ENCODE results near the gene ALPI. TPM values are rescaled to one million over a fixed set of nuclear protein-coding genes. Genes with fewer than 3 reads are reported as not detected.
A peak's percentile ranks its signal among the peaks of the same experiment; 100 is the strongest.

ALPI gene
- total RNA-seq, 1 donor from 2014 or later: 0.71 TPM

DNA sequence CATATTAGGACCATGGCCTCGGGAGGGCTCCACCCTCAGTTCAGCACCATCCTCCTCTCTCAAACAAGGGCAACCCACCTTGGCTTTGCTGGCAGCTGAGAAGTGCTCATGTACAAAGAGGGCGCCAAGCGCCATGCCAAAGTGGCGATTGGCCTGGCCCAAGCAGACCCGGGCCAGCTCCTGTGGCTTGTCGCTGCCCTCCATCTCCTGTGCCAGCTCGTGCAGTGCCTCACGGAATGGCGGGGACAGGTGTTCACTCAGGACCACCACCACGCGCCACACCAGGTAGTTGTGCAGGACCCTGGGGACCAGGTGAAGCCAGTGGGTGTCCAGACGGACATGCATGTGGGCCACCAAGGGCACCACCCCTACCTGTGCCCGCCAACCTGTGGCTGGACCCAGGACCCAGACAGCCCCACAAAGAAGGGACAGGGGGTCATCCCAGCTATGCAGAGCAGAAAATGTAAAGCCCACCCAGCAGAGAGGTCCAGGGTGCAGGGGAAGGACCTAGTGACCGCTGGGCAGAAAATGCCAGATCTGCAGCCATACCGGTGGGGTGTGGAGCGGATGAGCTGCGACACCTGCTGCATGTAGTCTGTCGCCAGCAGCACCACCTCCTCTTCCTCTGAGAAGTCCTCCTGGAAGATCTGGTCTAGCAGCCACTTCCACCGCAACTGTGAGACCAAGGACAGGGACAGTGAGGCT, 28.1 kb downstream of the ALPI start:
- DNase-seq (ENCODE audit: low spot score): no peak

DNA sequence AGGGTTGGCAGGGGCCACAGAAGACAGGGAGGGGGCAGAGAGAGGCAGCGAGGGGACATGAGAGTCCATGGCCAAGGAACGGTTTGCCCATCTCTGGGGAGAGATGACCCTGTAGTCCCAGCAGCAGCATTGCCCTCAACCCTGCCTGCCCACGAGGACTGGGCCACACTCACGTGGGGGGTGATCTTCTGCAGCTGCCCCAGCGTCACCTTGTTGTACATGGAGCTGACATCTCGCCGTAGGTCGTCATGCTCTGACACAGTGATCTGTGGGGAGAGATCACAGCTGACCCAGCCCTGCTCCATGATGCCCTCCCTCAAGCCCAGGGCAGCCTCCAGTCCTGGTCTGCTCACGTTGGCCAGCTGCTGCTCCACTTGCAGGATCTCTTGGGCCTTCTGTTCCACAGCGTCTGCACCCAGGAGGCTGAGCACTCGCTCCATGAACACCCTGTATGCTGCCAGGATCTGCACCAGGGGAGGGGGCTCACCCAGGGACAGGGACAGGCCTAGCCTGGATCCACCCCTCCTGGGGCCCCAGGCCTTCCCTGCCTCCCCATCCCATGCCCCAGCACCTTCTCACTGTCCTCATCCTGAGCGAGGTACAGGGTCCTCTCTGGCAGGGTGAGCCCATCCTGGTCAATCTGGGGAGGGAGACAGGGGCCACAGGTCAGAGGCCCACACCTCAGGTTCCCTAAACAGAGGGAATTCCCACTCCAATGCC, 28.8 kb downstream of the ALPI start:
- DNase-seq (ENCODE audit: low spot score): no peak

DNA sequence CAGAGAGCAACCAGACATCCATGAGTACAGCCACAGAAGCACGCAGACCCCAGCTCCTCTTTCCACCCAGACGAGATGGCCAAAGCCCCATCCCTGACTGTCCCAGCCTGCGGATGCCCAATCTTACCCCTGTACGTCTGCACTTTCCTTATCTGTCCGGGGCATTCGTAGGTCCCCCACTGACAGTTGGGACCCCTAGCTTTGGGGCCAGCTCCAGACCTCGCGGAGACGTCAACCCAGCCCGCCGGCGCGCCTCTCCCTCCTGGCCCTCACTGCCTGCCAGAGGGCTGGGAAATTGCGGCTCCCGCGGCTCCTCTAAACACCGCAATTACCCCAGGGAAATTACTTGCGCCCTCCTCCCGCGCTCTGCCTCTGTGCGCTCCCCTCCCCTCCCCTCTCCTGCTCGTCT, 29.4 kb downstream of the ALPI start:
- peak; percentile 77 for DNase-seq (ENCODE audit: low spot score)

GRCh38 chr2:232485757-232486557, 30.0 kb downstream of the ALPI start:
- DNase-seq (ENCODE audit: low spot score): no peak

- no peak for DNase-seq (ENCODE audit: low spot score)
Measured at GRCh38 chr2:232486558-232487384, 30.8 kb downstream of the ALPI start.

- no peak for DNase-seq (ENCODE audit: low spot score)
Measured at GRCh38 chr2:232487385-232488096, 31.6 kb downstream of the ALPI start, which contains the start of gene ECEL1. Gene ECEL1, minus strand, starts transcription at chr2:232487834. Its CDS starts 1,181 bp downstream, at chr2:232486653.

- DNase-seq (ENCODE audit: low spot score): no peak
Measured at GRCh38 chr2:232488097-232488711, 32.3 kb downstream of the ALPI start.

DNA sequence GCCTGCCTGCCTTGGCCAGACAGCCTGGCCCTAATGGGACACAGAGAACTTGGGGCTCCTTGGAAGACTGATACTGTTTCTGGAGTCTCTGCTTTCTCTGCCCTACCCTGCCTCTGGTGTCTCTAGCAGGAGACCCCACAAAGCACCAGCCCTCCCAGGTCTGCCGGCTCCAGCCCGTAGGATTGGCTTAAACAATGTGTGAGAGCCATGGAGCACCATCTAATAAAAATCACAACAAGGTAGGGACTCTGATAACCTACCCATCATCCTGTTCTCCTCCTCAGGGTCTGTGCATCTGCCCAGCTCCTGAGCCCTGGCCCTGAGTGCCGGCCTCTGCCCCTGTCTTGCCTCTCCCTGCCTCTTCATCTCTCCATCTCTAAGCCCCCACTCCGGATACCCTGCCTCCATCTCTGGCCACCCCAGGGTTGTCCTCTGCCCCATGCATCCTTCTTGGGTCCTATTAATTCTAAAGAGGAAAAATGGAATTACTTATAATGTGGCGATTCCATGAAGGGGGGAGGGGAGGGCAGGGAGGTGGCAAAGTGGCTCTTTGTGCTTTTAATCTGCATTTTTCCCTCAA, 32.9 kb downstream of the ALPI start:
- no peak for DNase-seq (ENCODE audit: low spot score)

DNA sequence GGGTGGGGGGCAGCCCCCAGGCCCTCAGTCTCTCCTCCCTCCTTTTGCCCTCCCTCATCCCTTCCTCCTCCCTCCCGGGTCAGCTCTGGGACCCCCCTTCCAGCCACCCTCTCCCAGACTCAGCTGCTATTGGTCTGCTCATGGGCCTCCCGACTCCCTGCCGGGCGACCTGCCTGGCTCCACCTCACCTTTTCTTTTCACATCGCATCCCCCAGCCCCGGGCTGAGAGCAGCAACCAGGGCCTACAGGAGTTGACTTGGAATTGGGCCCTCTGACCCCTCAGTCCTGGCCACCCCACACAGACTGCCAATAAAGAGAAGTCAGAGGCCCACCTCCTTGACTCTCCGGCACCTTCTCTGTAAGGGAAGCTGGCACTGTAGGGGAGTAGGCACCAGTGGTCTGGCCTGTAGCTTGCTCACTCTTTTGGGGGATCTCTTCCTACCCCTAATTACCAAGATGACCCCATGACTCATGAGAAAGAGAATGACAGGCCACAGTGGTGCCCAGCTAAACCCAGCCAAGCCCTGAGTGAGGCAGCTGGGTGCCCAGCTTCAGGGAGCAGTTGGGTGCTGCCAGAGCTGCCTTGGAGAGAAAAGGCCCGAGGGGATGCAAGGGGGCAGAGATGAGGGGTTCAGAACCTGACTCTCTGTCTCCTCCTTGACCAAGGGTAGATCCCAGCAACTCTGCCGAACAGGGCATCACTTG, 33.7 kb downstream of the ALPI start:
- DNase-seq (ENCODE audit: low spot score): no peak

DNA sequence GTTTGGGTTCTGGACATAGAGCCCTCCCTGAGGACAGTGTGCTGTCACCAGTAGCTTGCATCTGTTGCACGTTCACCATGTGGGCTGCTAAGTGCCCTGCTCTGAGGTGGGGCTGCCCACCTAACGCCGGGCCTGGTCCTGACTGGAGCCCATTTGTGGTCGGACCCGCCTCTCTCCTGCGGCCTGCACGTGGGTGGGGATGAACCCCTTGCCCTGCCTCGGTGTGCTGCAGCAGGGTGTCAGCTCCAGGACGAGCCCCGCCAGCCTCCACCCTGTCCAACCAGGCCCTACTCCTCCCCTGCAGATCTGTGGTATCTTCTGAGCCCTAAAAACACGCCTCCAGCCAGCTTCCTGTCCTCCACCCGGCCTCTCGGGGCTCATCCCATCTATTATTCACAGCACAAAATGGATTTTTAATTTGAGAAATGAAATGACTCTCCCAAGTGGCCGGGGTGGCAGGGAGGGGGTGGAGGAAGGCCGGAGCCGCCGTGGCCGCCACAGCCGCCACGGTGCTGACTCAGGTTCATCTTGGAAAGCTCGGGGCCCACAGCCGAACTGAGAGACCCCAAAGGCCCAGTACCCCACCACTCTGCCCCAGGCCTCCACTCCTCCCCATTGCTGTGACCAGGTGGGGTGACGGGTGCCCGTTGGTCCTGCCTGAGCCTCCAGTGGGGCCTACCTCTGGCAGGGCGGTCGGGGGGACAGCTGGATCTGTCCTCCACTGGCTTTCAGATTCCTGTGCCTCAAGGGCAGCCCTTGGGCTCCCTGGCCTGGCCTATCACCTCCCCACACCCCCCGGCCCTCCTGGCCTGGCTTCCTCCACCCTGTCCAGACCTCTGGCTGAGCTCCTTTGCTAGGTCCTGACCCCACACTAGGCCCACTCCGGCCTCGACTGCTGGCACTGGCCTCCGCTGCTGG, 34.5 kb downstream of the ALPI start:
- DNase-seq (ENCODE audit: low spot score): no peak

DNA sequence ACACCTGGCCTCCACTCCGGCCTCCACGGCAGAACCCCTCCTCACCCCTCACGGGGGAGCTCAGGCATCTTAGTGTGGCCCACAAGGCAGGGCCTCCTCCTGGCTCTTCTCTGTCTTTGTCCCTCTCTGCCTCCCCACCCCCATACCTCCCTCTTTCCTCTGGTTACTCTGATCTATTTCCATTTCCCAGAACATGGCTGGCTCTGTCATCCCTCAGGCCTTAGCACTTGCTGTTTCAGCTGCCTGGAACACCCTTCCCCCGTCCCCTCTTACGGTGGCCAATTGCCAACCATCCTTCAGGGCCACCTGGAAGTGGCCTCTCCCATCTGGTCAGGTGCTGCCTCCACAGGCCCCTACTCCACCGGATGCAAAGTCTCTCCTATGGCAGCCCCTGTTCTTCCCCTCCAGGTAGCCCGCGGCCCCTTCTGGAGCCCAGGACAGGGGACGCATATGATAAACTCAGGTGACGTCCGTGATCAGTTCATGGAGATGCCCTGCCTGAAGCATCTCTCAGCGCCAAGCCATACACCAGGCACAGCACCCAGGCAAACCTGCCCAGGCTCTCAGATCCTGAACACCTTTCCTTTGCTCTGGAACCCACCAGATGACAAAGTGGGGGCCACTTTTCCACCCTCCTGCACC, 35.3 kb downstream of the ALPI start:
- DNase-seq (ENCODE audit: low spot score): no peak

GRCh38 chr2:232492236-232492848, 36.4 kb downstream of the ALPI start:
- DNase-seq (ENCODE audit: low spot score): no peak

DNA sequence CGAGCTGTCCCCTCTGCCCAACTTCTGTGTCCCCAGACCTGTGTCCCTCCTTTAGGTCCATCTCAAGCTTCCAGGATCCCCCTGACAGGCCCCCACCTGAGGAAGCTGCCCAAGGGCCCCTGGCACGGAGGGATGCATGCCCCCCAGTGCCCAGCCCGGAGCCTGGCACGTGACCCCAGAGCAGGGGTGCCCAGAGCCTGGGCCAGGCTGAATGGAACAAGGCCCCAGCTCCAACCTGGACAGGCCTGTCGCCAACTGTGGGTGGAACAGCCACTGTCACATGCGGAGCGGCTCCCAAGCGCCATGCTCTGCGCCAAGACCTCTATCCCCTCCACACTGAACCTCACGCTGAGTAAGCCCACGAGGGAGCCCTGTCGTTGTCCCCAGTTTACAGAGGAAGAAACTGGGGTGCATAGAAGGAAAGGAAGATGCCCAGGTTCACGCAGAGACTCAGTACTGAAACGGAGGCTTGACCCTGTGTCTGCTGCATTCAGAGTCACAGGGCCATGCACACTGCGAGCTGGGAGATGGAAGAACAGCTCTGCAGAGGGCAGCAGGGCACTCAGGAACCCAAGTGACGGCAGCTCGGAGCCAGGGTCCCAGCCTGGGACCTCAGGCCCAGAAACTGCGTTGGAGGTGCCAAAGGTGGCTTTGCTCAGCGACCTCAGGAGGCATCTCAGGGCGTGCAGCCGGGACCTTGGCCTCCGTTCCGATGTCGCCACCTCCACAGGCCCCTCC, 37.2 kb downstream of the ALPI start:
- no peak for DNase-seq (ENCODE audit: low spot score)

DNA sequence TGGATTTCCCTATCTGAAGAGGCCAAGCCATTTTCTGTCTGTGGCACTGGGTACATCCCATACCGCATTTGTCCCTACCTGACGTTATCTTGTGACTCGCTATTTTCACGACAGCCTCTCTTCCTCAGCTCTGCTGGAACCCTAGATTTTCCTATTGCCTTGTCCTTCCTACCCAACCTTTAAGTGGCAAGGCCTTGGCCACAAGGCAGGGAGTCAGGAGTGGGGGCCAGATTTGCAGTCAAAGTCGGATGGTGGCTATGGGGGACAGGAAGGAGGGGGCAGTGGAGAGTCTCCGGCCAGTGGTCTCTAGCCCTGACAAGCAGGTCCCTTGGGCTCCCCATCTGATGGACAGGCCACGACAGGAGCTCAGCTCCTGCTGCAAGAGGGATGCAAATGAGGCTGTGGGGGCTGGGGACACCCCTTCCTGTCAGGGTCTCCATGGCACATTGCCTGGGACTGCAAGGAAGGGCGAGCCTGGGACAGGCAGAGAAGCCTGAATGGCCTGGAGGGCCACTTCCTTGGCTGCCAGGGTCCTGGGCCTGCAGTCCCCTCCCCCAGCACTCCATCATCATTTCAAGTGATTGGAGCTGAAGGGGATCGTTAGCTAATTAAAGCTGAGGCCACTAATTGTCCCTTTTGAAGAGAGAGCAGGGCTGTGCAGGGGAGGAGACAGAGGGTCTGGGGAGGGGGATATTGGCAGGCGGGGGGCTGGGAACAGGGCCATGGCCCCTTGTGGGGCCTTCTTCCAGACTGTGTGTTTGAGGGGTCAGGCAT, 37.9 kb downstream of the ALPI start:
- no peak for DNase-seq (ENCODE audit: low spot score)

DNA sequence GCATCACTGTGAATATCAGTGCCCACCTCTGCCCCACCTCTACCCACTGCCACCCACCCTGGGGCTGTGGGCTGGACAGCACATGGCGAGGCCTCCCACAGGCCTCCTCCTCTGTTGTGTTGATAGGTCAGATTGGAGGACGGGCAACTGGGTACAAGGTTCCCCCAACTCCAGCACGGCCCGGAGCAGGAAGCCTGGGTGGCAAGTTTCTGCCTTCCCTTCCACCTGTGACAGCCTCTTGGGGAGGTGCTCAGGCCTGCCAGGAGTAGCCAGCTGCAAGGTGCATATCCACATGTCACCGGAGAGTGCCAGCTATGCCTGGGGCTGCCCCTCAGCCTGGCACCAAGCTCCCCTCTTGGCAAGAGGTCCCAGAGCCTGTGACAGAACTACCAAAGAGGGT, 38.6 kb downstream of the ALPI start:
- no peak for DNase-seq (ENCODE audit: low spot score)
